ENCODE results near the gene GLS.
"Not testable (repeated sequence)": the region's sequence is repeated elsewhere in the genome, so short reads cannot be mapped to it uniquely, and the experiment has no call there.

The GLS gene

GRCh38 chr2:190880378-190881083 is at the start of gene GLS:
Gene GLS (plus strand): TSS chr2:190880821. CDS start chr2:190881085, 264 bp downstream.
- peak; percentile 98 for DNase-seq (ENCODE audit: low spot score)

GRCh38 chr2:190831941-190832340 is 48.7 kb upstream of the GLS start:
- DNase-seq (ENCODE audit: low spot score), result no peak

DNA sequence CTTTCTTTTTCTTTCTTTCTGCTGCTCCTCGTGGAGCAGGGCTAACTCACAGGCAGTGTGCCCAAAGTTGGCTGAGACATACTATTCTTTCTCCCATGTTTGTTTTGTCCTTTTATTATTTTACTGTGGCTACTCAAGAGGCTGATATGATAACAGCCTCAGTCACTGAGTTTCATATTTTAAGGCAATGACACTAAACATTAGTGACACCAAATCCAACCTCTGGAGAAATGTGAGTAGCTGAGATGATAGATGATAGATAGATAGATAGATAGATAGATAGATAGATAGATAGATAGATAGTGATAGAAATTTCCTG is 45.8 kb upstream of the GLS start:
- no peak for DNase-seq (ENCODE audit: low spot score)

GRCh38 chr2:190835303-190835930 is 45.2 kb upstream of the GLS start:
- no peak for DNase-seq (ENCODE audit: low spot score)

DNA sequence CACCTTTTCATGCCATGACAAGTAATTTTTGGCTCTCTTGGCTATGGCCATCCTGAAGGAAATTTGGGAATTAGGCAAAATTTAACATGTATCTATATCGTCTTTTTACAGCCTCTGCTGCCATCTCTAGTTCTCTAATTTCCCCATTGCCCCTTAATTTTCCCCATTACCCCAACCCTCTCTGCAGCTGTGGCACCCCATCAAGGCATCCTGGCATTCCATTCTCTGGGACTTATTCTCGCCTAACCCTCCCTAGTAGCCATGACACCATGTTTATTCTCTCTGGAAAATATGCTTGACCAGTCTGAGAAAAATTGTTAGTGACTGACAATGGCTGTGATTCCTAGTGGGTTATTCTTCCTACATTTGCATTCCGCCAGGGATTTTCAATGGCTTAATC is 43.9 kb upstream of the GLS start:
- DNase-seq (ENCODE audit: low spot score), result no peak

GRCh38 chr2:190837420-190837819 is 43.2 kb upstream of the GLS start:
- DNase-seq (ENCODE audit: low spot score), result no peak

DNA sequence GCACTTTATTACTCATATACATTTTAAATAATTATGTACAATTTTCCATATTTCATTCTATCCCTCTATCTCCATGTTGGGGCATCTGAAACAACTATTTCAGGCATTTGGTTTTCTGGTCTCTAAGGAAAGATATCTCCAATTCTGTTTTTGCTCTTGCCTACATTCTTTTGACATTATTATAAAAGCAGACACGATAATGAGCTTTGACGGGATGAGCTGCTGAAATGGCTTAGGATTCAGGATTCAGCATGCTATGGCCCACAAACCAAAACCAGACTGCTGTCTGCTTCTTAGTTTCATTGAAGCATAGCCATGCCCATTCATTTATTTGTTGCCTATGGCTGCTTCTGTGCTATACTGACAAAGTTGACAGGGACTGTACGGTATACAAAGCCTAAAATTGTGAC is 42.7 kb upstream of the GLS start:
- DNase-seq (ENCODE audit: low spot score), result no peak

GRCh38 chr2:190838492-190838910 is 42.1 kb upstream of the GLS start:
- no peak for DNase-seq (ENCODE audit: low spot score)

DNA sequence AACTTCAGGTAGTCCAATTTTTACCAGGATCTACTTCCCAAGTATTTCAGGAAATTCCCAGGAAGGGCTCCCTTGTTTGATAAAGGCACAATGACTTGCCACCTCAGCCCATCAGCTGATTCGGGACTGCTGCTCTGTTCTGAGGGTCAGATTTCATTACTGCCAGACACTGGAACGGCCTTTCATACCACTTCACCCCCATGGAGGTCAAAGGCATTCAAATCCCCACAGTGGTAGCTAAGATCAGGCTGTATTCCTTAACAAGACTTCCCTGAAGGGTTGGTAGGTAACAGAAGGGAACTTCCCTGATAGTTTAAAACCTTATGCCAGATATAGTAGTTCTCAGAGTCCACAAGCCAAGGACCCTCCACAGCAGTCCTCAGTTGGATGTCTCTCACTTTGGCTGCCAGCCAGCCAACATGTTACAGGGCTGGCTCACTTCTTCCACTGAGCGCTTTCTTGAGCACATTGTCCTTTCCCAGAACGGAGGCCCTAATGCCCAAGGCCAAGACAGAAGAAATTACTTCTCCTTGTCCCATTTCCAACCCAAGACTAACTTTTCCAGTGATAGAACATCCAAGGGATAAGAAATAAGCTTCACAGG is 40.0 kb upstream of the GLS start:
- no peak for DNase-seq (ENCODE audit: low spot score)

GRCh38 chr2:190841707-190842505 is 38.7 kb upstream of the GLS start:
- DNase-seq (ENCODE audit: low spot score), result no peak

- no peak for DNase-seq (ENCODE audit: low spot score)
Measured at GRCh38 chr2:190842606-190843104, 38.0 kb upstream of the GLS start.

GRCh38 chr2:190843890-190844699 is 36.5 kb upstream of the GLS start:
- no peak for DNase-seq (ENCODE audit: low spot score)

DNA sequence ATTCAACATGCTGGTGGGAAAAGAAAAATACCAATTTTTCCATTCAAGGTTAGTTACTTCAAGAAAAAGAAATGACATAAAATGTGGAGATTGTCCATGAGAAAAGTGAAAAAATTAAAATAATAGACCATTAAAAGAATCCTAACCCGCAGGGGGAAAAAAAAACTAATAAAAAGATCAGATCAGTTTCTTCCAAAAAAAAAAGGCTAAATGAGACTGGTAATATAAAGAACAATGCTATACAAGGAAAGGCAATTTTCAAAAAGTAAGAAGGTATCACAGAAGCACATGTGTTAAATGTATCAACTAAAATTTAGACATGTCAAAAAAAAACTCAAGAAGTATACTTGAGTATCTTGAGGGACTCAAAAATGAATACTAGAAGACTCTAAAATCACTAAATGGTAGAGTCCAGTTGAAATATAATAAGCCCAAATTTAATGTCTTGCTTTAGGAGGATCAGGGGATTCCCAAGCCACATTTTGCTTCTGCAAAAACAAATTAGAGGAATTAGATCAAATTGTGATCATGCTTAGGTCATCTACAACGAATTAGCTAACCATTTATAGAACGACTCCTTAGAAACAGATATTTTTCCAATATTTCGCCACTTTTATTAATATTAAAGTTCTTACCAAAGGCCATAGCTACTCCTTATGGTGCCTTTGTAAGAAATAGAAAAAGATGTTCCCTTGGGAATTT is 35.8 kb upstream of the GLS start:
- no peak for DNase-seq (ENCODE audit: low spot score)

- DNase-seq (ENCODE audit: low spot score), result no peak
Measured at GRCh38 chr2:190846746-190847145, 33.9 kb upstream of the GLS start.

GRCh38 chr2:190847504-190848081 is 33.0 kb upstream of the GLS start:
- no peak for DNase-seq (ENCODE audit: low spot score)

GRCh38 chr2:190849774-190850173 is 30.8 kb upstream of the GLS start:
- no peak for DNase-seq (ENCODE audit: low spot score)

DNA sequence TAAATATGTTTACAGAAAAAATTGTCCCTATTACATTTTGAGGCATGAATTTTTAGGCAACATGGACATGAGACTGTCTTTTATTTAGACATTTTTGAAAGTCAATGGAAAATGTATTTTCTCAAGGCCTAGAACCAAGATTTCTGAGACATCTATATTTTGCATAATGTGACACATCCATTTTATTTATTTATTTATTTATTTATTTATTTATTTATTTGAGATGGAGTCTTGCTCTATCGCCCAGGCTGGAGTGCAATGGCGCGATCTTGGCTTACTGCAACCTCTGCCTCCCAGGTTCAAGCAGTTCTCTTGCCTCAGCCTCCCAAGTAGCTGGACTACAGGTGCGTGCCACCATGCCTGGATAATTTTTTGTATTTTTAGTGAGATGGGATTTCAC is 27.6 kb upstream of the GLS start:
- DNase-seq (ENCODE audit: low spot score), result not testable (repeated sequence)

- no peak for DNase-seq (ENCODE audit: low spot score)
Measured at GRCh38 chr2:190853531-190854383, 26.9 kb upstream of the GLS start.

- DNase-seq (ENCODE audit: low spot score), result no peak
Measured at GRCh38 chr2:190854726-190855125, 25.9 kb upstream of the GLS start.

GRCh38 chr2:190855245-190855644 is 25.4 kb upstream of the GLS start:
- DNase-seq (ENCODE audit: low spot score), result no peak

All from CD4-positive, alpha-beta T cell treated with Interleukin-15 for 4 hours (primary cell).